GM10266 (cell line): ENCODE results near the gene FGF5.
"Not testable (repeated sequence)": the region's sequence is repeated elsewhere in the genome, so short reads cannot be mapped to it uniquely, and the experiment has no call there.

Source experiments
- DNase-seq: peaks from one replicate; pipeline ENCODE4 v3.0.0; 2012; ENCODE audit errors: extremely low spot score
- CTCF ChIP-seq: IDR thresholded peaks from 2 replicates; pipeline ENCODE4 v1.5.1; 2012; ENCODE audit warnings: mild to moderate bottlenecking, low read depth; ENCODE audit not compliant: control insufficient read depth, insufficient read depth; ENCODE audit errors: missing control alignments

Gene FGF5

GRCh38 chr4:80307183-80307735 is 40.8 kb downstream of the FGF5 start:
- DNase-seq = no peak
- TF ChIP-seq CTCF = no peak

DNA sequence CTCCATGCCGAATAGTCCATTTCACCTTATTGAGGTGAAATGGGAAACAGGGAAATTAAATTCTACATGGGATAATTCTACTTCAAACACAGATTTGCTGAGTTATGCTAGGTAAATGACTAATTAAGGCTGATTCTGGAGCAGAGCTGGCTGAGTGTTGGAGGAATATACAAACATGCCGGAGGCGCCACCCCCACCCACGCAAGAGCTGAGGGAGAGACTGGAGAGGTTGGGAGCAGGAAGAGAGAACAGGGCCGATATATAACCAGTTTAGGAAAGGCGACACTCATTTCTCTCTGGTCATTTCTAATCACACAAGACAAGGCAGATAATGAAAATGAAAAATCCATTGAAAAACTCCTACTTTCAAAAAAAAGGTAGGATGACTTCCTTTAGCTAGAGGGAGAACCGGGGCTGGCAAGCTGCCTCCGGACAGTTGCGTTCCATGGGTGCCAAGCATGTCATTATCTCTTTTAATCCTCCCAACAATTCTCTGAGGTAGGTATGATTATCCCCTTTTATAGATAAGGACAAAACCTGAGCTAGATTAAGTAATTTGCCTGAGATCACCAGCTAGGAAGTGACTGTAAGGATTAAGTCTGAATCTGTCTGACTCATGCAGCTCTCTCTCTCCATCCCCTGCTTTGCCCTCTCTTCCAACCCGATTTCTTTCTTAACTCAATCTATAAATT is 41.5 kb downstream of the FGF5 start:
- no peak for DNase-seq
- TF ChIP-seq CTCF = no peak

- DNase-seq = no peak
- no peak for TF ChIP-seq CTCF
Measured at GRCh38 chr4:80308466-80308822, 42.0 kb downstream of the FGF5 start.

DNA sequence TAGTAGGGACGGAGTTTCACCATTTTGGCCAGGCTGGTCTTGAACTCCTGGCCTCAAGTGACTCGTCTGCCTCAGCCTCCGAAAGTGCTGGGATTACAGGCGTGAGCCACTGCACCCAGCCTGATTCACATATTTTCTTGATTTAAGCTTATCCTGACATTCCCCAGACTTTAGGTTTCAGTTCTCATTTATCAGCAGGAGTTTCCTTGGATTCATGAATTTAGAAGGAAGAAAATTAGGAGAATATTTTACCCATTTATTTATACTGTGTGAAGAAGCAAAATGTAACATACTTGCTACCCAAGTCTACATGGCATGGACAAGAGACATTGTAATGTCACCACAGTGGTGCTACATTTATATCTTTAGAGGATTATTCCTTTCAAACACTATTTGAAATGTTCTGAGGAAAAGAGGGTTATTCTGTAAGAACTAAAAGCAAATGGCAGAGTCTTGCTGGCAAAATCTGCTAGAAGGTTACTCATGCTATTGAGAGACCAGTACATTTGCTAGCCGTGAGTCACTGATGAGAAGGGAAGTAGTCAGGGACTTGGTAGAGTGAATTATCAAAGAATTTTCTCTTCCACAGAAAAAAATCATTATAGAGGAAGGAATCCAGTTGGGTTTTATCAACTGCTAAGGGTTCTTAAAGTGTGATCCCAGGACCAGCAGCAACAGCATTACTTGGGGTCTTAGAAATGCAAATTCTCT is 43.0 kb downstream of the FGF5 start:
- DNase-seq = no peak
- TF ChIP-seq CTCF = no peak

DNA sequence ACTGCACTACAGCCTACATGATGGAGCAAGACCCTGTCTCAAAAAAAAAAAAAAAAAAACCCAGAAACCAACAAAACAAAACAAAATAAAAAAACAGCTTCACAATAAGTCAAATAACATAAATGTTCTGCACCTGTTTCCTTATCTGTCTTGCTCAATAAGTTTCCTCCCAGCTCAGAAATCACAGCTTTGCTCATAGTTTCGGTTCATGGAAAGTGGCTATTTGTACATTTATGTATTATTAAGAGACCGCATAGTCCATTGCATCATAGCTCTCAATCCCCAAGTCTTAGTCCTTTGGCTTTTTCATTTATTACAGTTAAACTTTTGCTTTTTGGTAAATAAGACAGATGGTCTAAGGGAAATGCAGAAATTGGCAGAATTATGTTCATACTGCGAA is 44.7 kb downstream of the FGF5 start:
- DNase-seq = no peak

GRCh38 chr4:80312124-80312523 is 45.7 kb downstream of the FGF5 start:
- no peak for TF ChIP-seq CTCF
- no peak for DNase-seq

More for the DNA sequence above, 44.7 kb downstream of the FGF5 start:
- no peak for TF ChIP-seq CTCF

DNA sequence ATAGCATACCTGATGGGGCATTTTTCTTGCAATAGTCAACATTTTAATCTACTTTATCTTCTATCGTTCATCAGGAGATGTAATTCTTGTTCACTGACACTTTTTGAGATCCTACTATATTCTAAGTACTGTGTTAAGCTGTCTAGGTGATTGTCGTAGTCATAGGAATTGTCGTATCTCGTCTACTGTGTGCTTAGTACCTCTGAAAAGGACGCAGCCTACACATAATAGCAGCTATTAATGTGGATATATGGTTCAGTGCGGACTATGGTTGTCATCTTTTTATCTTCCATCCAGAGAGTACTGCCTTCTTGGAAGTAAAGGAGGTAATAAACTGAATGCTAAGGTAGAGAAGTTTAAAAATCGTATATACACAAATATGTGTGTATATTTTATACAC is 47.2 kb downstream of the FGF5 start:
- no peak for DNase-seq
- no peak for TF ChIP-seq CTCF

GRCh38 chr4:80315848-80316247 is 49.4 kb downstream of the FGF5 start:
- not testable (repeated sequence) for DNase-seq
